Mesothelial cell of epicardium (in vitro differentiated cells): Measurements from ENCODE around the gene XYLT1. TPM values are rescaled to one million over a fixed set of nuclear protein-coding genes. Genes with fewer than 3 reads are reported as not detected.
"Not testable (repeated sequence)": the region's sequence is repeated elsewhere in the genome, so short reads cannot be mapped to it uniquely, and the experiment has no call there.

Source experiments
- DNase-seq, 2 experiments: peaks; one replicate each; pipeline ENCODE4 v3.0.0; 2021; ENCODE audit warnings: low spot score in 2 of 2; ENCODE audit not compliant: unreplicated experiment in 2 of 2
- H3K27ac Mint-ChIP-seq: 2 replicates; pipeline ENCODE4 v1.8.0; 2021; ENCODE audit warnings: mixed read lengths
- H3K27me3 Mint-ChIP-seq: 2 replicates; pipeline ENCODE4 v1.8.0; 2021; ENCODE audit warnings: low read depth, mixed read lengths
- H3K36me3 Mint-ChIP-seq: 2 replicates; pipeline ENCODE4 v1.8.0; 2021; ENCODE audit warnings: mixed read lengths
- H3K4me1 Mint-ChIP-seq: 2 replicates; pipeline ENCODE4 v1.8.0; 2021; ENCODE audit warnings: mixed read lengths
- H3K4me3 Mint-ChIP-seq: 2 replicates; pipeline ENCODE4 v1.8.0; 2021; ENCODE audit warnings: mild to moderate bottlenecking, moderate library complexity, mixed read lengths
- H3K9me3 Mint-ChIP-seq: 2 replicates; pipeline ENCODE4 v1.8.0; 2021; ENCODE audit warnings: mixed read lengths
- CTCF ChIP-seq: fragments of 200-600 bp; sonication (generic); IDR thresholded peaks from one replicate; pipeline ENCODE4 v1.5.0; 2021; ENCODE audit warnings: antibody characterized with exemption; ENCODE audit not compliant: unreplicated experiment
- total RNA-seq: library from RNA; stranded (reverse); gene quantifications from 3 replicates; pipeline ENCODE4 v1.2.1, GENCODE V29; 2021

The XYLT1 gene
- total RNA-seq, 1 donor from 2014 or later: 15.2 TPM

GRCh38 chr16:17481736-17482135 lies 11.0 kb upstream of the XYLT1 start:
- Mint-ChIP-seq H3K4me1 (peaks cover 12% of the 10 kb centered on the region), H3K27ac (no peak overlapping the region), H3K9me3 (peaks cover 13% of the 10 kb centered on the region), H3K36me3 (no peaks in the 10 kb centered on the region), H3K4me3 (no peak overlapping the region), H3K27me3 (no peaks in the 10 kb centered on the region)
- DNase-seq: no peak
- no peak for TF ChIP-seq CTCF

- H3K27ac Mint-ChIP-seq, H3K36me3 Mint-ChIP-seq, H3K4me3 Mint-ChIP-seq, DNase-seq, H3K4me1 Mint-ChIP-seq, H3K27me3 Mint-ChIP-seq: not testable (repeated sequence)
- peaks cover 13% of the 10 kb centered on the region for H3K9me3 Mint-ChIP-seq
Measured at GRCh38 chr16:17477260-17477545, 6.4 kb upstream of the XYLT1 start.

- Mint-ChIP-seq H3K27me3 (peaks cover 3% of the 10 kb centered on the region), H3K36me3 (no peaks in the 10 kb centered on the region), H3K4me1 (peaks cover 9% of the 10 kb centered on the region), H3K9me3 (peaks cover 13% of the 10 kb centered on the region), H3K4me3 (no peak overlapping the region), H3K27ac (no peak overlapping the region)
- no peak for DNase-seq
- TF ChIP-seq CTCF: peak; percentile 37
Measured at GRCh38 chr16:17476414-17477259, 5.9 kb upstream of the XYLT1 start.

GRCh38 chr16:17475104-17475503 lies 4.3 kb upstream of the XYLT1 start:
- DNase-seq: no peak
- no peaks in the 10 kb centered on the region for H3K36me3 Mint-ChIP-seq
- no peak overlapping the region for H3K27ac Mint-ChIP-seq
- H3K27me3 Mint-ChIP-seq: peaks cover 3% of the 10 kb centered on the region
- peaks cover 2% of the 10 kb centered on the region for H3K9me3 Mint-ChIP-seq
- H3K4me1 Mint-ChIP-seq: peaks cover 9% of the 10 kb centered on the region
- no peak overlapping the region for H3K4me3 Mint-ChIP-seq
- TF ChIP-seq CTCF: no peak

- peaks cover 6% of the 10 kb centered on the region for H3K27me3 Mint-ChIP-seq
Measured at GRCh38 chr16:17474572-17474971, 3.8 kb upstream of the XYLT1 start.

More at GRCh38 chr16:17474572-17474971, 3.8 kb upstream of the XYLT1 start:
- H3K27ac Mint-ChIP-seq: peak overlapping the region; percentile 32
- H3K9me3 Mint-ChIP-seq: no peaks in the 10 kb centered on the region
- H3K36me3 Mint-ChIP-seq: no peaks in the 10 kb centered on the region
- H3K4me1 Mint-ChIP-seq: peaks cover 12% of the 10 kb centered on the region
- H3K4me3 Mint-ChIP-seq: no peak overlapping the region
- DNase-seq: no peak
- no peak for TF ChIP-seq CTCF
